GM18867 (cell line): ENCODE results near the gene DAD1.

Experiments
- ATAC-seq: cut with Tn5 transposase; IDR thresholded peaks from one replicate; pipeline ENCODE4 v1.9.1; 2021; ENCODE audit warnings: mild to moderate bottlenecking, moderate library complexity; ENCODE audit not compliant: unreplicated experiment

Gene DAD1

DNA sequence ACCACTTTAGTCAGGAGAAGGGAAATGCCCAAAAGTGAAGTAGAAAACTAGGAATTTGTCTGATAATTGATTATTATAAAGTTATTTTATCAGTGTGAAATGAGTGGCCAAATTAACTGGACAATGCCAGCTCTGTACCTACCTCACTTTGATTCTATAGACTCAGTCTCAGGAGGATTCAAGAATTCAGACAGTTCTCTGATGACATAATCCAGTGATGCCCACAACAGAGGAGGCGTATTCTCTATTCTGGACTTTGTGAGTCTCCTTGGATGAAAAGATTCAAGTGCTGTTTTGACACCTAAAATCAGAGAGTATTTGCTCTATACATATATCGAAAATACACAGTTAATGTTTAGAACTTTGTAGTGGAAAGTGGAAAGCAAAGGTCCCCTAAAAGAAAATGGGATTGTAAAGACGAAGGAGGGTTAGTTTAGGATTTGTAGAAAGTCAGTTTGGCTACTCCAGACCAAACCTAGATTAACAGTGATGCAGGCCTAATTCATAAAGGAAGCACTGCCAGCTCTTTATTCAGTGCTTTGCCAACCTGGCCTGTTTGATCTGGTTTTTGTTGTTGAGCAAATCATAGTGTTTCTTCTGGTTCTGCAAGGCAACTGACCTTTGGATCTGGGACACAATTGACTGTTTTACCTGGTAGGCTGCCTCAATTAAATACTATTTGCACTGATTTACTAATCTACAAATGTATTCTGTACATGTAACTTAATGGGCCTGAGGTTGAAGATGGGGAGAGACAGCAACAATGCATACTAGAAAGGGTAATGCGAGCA lies 67.4 kb downstream of the DAD1 start:
- ATAC-seq = no peak

DNA sequence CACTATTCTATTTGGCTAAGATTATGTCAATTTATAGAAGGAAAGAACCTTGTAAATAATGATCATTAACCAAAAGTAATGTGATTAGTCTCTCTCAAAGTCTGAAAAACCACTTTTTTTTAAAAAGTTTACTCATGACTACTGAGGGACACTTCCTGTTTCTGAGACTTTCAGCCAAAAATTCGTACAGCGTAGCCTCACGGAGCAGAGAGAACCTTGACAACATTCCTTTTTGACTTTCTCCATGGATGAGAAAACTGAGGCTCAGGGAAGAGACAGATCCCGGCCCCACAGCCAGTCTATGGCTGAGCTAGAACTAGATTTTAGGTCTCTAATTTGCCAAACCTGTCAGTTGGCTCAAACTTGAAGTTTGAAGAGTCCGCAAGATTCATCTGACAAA lies 68.2 kb downstream of the DAD1 start:
- ATAC-seq = no peak

DNA sequence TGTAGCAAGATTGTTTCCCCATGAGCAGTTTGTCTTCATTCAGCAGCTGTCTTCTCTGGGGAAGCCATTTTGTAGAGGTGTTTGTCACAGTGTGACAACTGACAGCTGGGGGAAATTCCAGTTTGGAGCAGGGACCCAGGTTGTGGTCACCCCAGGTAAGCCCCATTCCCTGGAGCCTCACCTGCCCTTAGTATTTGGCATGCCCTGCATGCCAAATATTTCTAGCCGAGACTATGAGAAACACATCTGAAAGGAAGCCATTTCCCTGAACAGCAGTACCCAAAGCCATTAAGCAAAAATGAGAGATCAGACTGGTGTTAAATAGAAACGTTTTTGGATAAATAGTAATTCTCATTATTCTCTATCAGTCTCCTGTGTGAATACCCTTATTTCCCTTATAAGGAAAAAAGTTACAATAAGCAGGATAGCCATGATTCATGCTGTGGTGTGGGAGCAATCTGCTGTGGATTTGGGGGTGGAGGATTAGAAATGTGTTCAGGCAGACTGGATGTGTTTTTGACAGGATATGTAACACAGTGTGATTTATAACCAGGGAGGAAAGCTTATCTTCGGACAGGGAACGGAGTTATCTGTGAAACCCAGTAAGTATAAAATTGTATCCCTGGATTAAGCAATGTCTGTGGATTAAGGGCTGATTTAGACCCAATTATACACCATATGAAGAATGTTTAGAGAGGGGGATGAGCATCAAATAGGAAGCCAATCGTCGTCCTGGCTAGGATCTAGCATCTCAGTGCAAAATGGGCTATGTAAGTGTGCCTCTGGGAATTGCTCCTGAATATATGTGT lies 68.9 kb downstream of the DAD1 start:
- no peak for ATAC-seq

- ATAC-seq = no peak
These were observed 71.0 kb downstream of the DAD1 start for GRCh38 chr14:22518073-22518472.

DNA sequence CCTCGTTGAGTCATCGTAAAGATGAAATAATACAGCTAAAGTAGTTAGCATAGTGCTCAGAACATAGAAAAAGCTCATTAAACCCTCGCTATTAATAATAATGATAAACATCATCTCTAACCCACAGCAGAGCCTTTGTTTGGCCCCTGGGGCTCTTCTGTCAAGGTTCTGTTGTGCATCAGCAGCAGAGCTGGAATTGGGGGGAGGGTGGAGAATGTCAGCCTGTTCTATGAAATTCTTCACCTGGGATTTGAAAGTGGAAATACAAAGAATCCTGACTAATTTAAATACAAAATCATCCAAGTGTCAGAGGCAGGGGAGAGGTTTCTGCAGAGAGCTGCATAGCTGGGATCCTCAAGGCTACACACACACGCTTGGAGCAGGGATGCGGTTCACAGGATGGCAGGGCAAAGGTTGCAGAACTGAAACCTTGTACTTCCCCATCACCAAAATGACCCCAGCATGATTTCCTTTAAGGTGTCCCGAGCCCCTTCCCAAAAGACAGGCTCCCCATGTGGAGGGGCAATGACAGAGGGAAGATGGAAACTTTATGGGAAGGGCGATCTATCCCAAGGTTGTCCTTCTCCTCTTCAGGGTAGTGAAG lies 71.8 kb downstream of the DAD1 start:
- no peak for ATAC-seq

- ATAC-seq = no peak
These were observed 73.1 kb downstream of the DAD1 start for GRCh38 chr14:22515929-22516328.
